Endodermal cell (in vitro differentiated cells): ENCODE results near the gene CGB7. TPM values are rescaled to one million over a fixed set of nuclear protein-coding genes. Genes with fewer than 3 reads are reported as not detected.
"Not testable (repeated sequence)": the region's sequence is repeated elsewhere in the genome, so short reads cannot be mapped to it uniquely, and the experiment has no call there.

Experiments
- DNase-seq: peaks from one replicate; pipeline ENCODE4 v3.0.0-alpha.2; 2017
- H3K27ac ChIP-seq: 2 replicates; pipeline ENCODE4 v1.5.1; 2013; ENCODE audit warnings: mild to moderate bottlenecking, low read depth, low read length, moderate library complexity
- H3K27me3 ChIP-seq: 2 replicates; pipeline ENCODE4 v1.6.1; 2013; ENCODE audit warnings: mild to moderate bottlenecking, low read length, moderate library complexity; ENCODE audit not compliant: insufficient read depth, control insufficient read depth, poor library complexity, severe bottlenecking
- H3K36me3 ChIP-seq: 2 replicates; pipeline ENCODE4 v1.7.0; 2013; ENCODE audit warnings: mild to moderate bottlenecking, low read length, moderate library complexity; ENCODE audit not compliant: control insufficient read depth, insufficient read depth
- H3K4me1 ChIP-seq: one replicate; pipeline ENCODE4 v1.7.0; 2013; ENCODE audit warnings: low read length; ENCODE audit not compliant: control insufficient read depth, insufficient read depth
- H3K4me3 ChIP-seq: 2 replicates; pipeline ENCODE4 v1.5.1; 2013; ENCODE audit warnings: mild to moderate bottlenecking, low read length, moderate library complexity
- H3K9ac ChIP-seq: 2 replicates; pipeline ENCODE4 v1.6.1; 2013; ENCODE audit warnings: mild to moderate bottlenecking, low read length, moderate library complexity; ENCODE audit not compliant: poor library complexity, severe bottlenecking; ENCODE audit errors: extremely low read depth
- H3K9me3 ChIP-seq: 2 replicates; pipeline ENCODE4 v1.6.1; 2013; ENCODE audit warnings: mild to moderate bottlenecking, low read length, moderate library complexity; ENCODE audit not compliant: control insufficient read depth
- H3K27ac Mint-ChIP-seq: 2 replicates; pipeline ENCODE4 v1.8.0; 2020; ENCODE audit warnings: mixed read lengths
- H3K27me3 Mint-ChIP-seq: 2 replicates; pipeline ENCODE4 v1.8.0; 2021; ENCODE audit warnings: mild to moderate bottlenecking, mixed read lengths; ENCODE audit not compliant: insufficient read depth
- H3K36me3 Mint-ChIP-seq: 2 replicates; pipeline ENCODE4 v1.8.0; 2020; ENCODE audit warnings: low read depth, mixed read lengths
- H3K4me1 Mint-ChIP-seq: 2 replicates; pipeline ENCODE4 v1.8.0; 2020; ENCODE audit warnings: mixed read lengths
- H3K4me3 Mint-ChIP-seq: 2 replicates; pipeline ENCODE4 v1.8.0; 2020; ENCODE audit warnings: mild to moderate bottlenecking, moderate library complexity, mixed read lengths
- H3K9me3 Mint-ChIP-seq: 2 replicates; pipeline ENCODE4 v1.8.0; 2020; ENCODE audit warnings: mild to moderate bottlenecking, mixed read lengths
- CTCF ChIP-seq: fragments of 200-600 bp; sonication (generic); conservative IDR thresholded peaks from 2 replicates; pipeline ENCODE4 v1.5.0; 2021; ENCODE audit warnings: antibody characterized with exemption, mild to moderate bottlenecking
- WGBS, 2 experiments: methylation state at CpG; one replicate each; pipeline versions ENCODE4 v1.1.5 to v1.1.7; 2013; ENCODE audit warnings: missing lambda C conversion rate in 2 of 2, mixed read lengths in 1 of 2; ENCODE audit not compliant: insufficient coverage in 1 of 2, insufficient read length in 1 of 2; 5-methylcytosine and 5-hydroxymethylcytosine counted together
- total RNA-seq, 2 donors: library from RNA; stranded (reverse); fragmentation: NEBNext Ultra II Directional in 1 of 2; extraction: Animal tissue kit (Norgen Biotek cat#: 25700) in 1 of 2; gene quantifications; 2 replicates in 1 of 2; 3 replicates in 1 of 2; pipeline ENCODE4 v1.2.1, GENCODE V29; 2021

CGB7 gene
- total RNA-seq, 2 donors from 2014 or later, result 1.5 to 2.9 TPM

GRCh38 chr19:49049011-49049410 is 8.5 kb downstream of the CGB7 start, which contains the start of gene CGB8:
TSS of gene CGB8 (minus strand) at chr19:49049111. CDS start at chr19:49048739, 372 bp downstream.
- WGBS, 2 experiments, result 50 to 82% methylated on average over 1 to 10 of the region's 12 CpGs

DNA sequence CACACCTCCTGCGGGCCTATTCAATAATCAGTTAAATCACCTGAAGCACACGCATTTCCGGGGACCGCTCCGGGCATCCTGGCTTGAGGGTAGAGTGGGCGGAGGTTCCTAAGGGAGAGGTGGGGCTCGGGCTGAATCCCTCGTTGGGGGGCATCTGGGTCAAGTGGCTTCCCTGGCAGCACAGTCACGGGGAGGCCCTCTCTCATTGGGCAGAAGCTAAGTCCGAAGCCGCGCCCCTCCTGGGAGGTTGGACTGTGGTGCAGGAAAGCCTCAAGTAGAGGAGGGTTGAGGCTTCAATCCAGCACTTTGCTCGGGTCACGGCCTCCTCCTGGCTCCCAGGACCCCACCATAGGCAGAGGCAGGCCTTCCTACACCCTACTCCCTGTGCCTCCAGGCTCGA is 14.0 kb downstream of the CGB7 start, which contains the start of gene CGB5:
CGB5 (plus strand) TSS at position 301 of the 400 bp plus-strand sequence. CDS start 362 bp downstream, outside the sequence.
- WGBS, 2 experiments, result 89% methylated on average over 7 to 12 of the region's 15 CpGs
- H3K4me1 Mint-ChIP-seq, H3K36me3 Mint-ChIP-seq, H3K4me3 ChIP-seq, H3K27ac ChIP-seq, H3K27me3 ChIP-seq, DNase-seq, H3K9me3 Mint-ChIP-seq, H3K36me3 ChIP-seq, H3K9ac ChIP-seq, H3K4me1 ChIP-seq, H3K4me3 Mint-ChIP-seq, H3K27ac Mint-ChIP-seq, H3K27me3 Mint-ChIP-seq, H3K9me3 ChIP-seq: not testable (repeated sequence)

More at GRCh38 chr19:49049011-49049410, 8.5 kb downstream of the CGB7 start, which contains the start of gene CGB8:
- H3K27ac ChIP-seq, H3K4me1 ChIP-seq, H3K27me3 ChIP-seq, H3K9me3 ChIP-seq, DNase-seq, H3K27ac Mint-ChIP-seq, H3K36me3 Mint-ChIP-seq, H3K4me3 ChIP-seq, H3K4me3 Mint-ChIP-seq, H3K9me3 Mint-ChIP-seq, H3K9ac ChIP-seq, H3K4me1 Mint-ChIP-seq, H3K36me3 ChIP-seq: not testable (repeated sequence)
- peaks cover 20% of the 10 kb centered on the region for H3K27me3 Mint-ChIP-seq

DNA sequence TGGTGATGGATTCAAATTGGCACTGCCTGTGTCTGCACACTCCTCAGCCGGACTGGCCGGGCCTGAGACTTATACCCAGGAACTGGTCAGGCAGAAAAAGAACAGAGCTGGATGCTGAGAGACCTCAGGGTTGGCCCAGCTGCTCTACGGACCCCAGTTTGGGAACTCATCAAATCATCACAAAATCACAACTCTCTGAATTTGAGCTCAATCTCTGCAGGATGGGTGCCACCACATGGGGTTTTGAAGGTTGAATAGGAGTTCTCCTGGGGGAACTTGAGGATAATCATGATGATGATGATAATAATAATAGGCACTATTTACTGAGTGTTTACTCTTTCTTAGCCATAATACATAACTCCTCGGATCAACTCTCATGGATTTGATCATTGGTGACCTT is 14.9 kb downstream of the CGB7 start:
- H3K4me1 ChIP-seq, H3K4me3 Mint-ChIP-seq, H3K9me3 ChIP-seq, H3K36me3 Mint-ChIP-seq, H3K4me1 Mint-ChIP-seq, H3K36me3 ChIP-seq, H3K27ac Mint-ChIP-seq, H3K9ac ChIP-seq, H3K27me3 Mint-ChIP-seq, DNase-seq, H3K4me3 ChIP-seq, H3K27ac ChIP-seq, H3K9me3 Mint-ChIP-seq, H3K27me3 ChIP-seq: not testable (repeated sequence)
- WGBS, 2 experiments, result 83% methylated on average over 1 of the region's 4 CpGs; no CpG with 5 or more reads in 1 of the 2 experiments

DNA sequence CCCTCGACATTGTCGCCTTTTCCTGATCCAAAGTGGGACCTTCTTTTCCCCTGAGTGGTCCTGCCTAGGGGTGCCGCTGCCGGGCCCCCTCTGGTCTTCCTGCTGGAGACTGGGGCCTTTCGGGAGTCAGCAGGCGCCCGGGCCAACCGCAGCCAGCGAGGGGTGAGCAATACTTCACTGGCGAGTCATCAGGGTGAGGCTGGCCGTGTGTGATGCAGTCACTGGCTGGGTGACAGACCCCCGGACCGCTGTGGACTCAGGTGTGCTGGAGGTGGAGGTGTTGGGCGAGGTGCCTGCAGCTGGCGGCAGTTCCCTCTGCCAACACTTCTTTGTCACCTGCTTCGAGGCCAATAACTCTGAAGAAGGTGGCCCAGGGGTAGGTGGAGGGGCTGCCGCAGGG is 15.4 kb downstream of the CGB7 start:
- Histone ChIP-seq H3K4me3 (no peak overlapping the region), H3K9ac (no peak overlapping the region), H3K36me3 (no peaks in the 10 kb centered on the region), H3K27ac (no peak overlapping the region), H3K4me1 (no peaks in the 10 kb centered on the region), H3K27me3 (no peaks in the 10 kb centered on the region), H3K9me3 (no peaks in the 10 kb centered on the region)
- 80 to 84% methylated on average over 6 to 17 of the region's 17 CpGs for WGBS, 2 experiments
- Mint-ChIP-seq H3K27me3 (peaks cover 8% of the 10 kb centered on the region), H3K9me3 (no peaks in the 10 kb centered on the region), H3K27ac (no peak overlapping the region), H3K4me1 (no peaks in the 10 kb centered on the region), H3K4me3 (no peak overlapping the region), H3K36me3 (no peaks in the 10 kb centered on the region)
- no peak for TF ChIP-seq CTCF
- DNase-seq, result peak; percentile 63

GRCh38 chr19:49039736-49040135 is 17.8 kb downstream of the CGB7 start:
- not testable (repeated sequence) for H3K9me3 ChIP-seq, H3K27ac Mint-ChIP-seq, H3K4me3 ChIP-seq, H3K4me3 Mint-ChIP-seq, H3K27ac ChIP-seq, H3K9ac ChIP-seq, H3K4me1 Mint-ChIP-seq, H3K9me3 Mint-ChIP-seq, DNase-seq, H3K27me3 ChIP-seq, H3K36me3 Mint-ChIP-seq, H3K36me3 ChIP-seq, H3K4me1 ChIP-seq
- H3K27me3 Mint-ChIP-seq, result peaks cover 15% of the 10 kb centered on the region
- WGBS, 2 experiments, result 75 to 100% methylated on average over 1 to 2 of the region's 9 CpGs

DNA sequence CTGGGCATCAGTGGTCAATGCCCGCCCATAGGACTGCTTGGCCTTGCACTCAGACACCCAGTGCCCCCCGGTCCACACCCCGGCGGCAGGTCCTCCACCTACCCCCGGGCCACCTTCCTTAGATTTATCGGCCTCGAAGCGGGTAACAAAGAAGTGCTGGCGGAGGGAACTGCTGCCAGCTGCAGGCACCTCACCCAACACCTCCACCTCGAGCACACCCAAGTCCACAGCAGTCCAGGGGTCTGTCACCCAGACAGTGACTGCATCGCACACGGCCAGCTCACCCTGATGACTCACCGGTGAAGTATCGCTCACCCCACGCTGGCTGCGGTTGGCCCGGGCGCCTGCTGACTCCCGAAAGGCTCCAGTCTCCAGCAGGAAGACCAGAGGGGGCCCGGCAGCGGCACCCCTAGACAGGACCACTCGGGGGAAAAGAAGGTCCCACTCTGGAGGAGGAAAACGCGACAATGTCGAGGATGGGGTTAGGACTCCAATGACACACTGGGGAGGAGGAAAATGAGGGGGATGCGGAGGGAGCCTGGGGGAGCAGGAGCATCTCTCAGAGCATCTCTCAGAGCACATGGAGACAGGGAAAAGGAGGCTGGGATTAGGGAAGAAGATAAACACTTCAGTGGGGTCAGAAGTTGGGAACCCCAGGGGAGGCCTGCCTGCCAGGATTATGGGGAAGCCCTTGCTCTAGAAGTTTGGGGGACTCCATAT is 18.8 kb downstream of the CGB7 start:
- H3K9ac ChIP-seq, H3K27ac Mint-ChIP-seq, H3K4me3 ChIP-seq, H3K4me1 ChIP-seq, H3K4me3 Mint-ChIP-seq, DNase-seq, H3K4me1 Mint-ChIP-seq, H3K9me3 ChIP-seq, H3K27ac ChIP-seq, H3K36me3 ChIP-seq, H3K36me3 Mint-ChIP-seq, H3K9me3 Mint-ChIP-seq, H3K27me3 ChIP-seq: not testable (repeated sequence)
- WGBS, 2 experiments, result 83 to 86% methylated on average over 18 to 26 of the region's 26 CpGs
- H3K27me3 Mint-ChIP-seq, result peaks cover 15% of the 10 kb centered on the region
